Measurements from ENCODE around the gene GPS2.

GRCh38 chr17:7313890-7314718, 1.1 kb downstream of the GPS2 start:
- no peak for TF ChIP-seq CTCF (IDR thresholded peaks at IDR 0.05)
- TF ChIP-seq EZH2 (IDR thresholded peaks at IDR 0.05): no peak
- no peak for TF ChIP-seq EZH2phosphoT487 (IDR thresholded peaks at IDR 0.05)
